LoVo (cell line): ENCODE measurements around the gene ZZZ3.
"Not testable (repeated sequence)": the region's sequence is repeated elsewhere in the genome, so short reads cannot be mapped to it uniquely, and the experiment has no call there.

ENCODE experiments used
- DNase-seq: peaks from one replicate; pipeline ENCODE4 v3.0.0-alpha.2; 2016; ENCODE audit warnings: low spot score

Gene ZZZ3

GRCh38 chr1:77682460-77683159 lies at the start of gene ZZZ3:
Gene ZZZ3 (minus strand): TSS chr1:77682658. CDS start chr1:77633354, 49,304 bp downstream.
- DNase-seq, result peak; percentile 92

GRCh38 chr1:77732090-77732489 lies 49.6 kb upstream of the ZZZ3 start:
- DNase-seq, result no peak

GRCh38 chr1:77725706-77726105 lies 43.2 kb upstream of the ZZZ3 start:
- DNase-seq, result no peak

DNA sequence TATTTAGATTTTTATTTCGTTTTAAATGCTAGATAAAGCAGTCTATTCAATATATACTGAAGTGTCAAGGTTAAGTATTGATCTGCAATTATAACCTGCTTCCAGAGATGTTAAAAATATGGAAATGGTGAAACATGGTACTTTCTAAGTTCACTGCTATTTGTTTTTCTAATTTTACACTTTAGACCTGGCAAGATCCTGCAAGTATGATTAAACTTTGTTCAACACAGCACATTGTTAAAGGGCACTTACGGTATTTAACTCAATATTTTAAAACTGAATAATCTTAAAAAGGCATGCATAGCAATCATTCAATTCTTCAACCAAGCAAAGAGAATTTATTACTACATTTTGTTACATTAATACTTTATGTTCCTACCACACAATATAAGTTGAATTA lies 35.7 kb upstream of the ZZZ3 start:
- no peak for DNase-seq

- DNase-seq, result no peak
Measured at GRCh38 chr1:77716065-77716464, 33.6 kb upstream of the ZZZ3 start.

- DNase-seq, result no peak
Measured at GRCh38 chr1:77709727-77710126, 27.3 kb upstream of the ZZZ3 start.

GRCh38 chr1:77706321-77706720 lies 23.9 kb upstream of the ZZZ3 start:
- DNase-seq, result no peak

DNA sequence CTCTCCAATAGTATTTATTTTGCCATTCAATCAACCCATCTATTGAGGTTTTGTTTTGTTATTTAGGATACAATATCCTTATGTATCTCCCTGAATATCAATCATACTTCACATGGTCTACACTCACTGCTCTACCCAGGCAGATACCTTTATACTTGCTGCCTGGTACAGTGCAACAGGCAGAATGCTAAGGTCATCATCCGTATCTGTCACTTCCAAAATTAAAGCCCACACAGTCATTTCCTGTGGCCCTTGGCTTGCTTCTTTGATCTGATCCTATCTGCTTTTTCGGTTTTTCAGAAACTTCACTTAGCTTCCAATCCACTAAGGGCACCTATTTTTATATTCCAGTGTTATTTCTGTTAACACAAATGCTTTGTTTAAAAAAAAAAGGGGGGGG lies 22.3 kb upstream of the ZZZ3 start:
- DNase-seq, result no peak

DNA sequence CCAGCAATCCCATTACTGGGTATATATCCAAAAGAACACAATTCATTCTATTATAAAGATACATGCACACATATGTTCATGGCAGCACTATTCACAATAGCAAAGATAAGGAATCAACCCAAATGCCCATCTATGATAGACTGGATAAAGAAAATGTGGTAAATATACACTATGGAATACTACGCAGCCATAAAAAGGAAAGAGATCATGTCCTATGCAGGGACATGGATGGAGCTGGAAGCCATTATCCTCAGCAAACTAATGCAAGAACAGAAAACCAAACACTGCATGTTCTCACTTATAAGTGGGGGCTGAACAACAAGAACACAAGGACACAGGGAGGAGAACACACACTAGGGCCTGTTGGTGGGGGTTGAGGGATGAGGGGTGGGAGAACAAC lies 17.2 kb upstream of the ZZZ3 start:
- not testable (repeated sequence) for DNase-seq

DNA sequence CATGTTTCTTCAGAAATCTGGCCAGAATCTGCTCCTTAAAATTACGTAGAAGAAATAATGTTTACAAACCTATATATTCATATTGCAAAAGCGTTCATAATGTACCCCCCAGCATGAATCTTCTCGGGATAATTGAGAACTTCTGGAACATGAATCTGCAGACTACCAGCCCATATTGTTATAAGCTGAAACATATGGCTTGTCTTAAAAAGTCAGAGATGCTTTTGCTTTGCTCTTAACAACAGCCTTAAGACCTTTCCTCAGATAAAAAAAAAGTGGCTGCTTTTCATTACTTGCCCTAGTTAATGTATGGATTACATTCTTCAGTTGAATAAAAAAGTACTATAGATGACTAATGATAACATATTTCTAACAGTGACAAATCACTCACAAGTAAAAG lies 15.0 kb upstream of the ZZZ3 start:
- no peak for DNase-seq

- no peak for DNase-seq
Measured at GRCh38 chr1:77688939-77689338, 6.5 kb upstream of the ZZZ3 start.

DNA sequence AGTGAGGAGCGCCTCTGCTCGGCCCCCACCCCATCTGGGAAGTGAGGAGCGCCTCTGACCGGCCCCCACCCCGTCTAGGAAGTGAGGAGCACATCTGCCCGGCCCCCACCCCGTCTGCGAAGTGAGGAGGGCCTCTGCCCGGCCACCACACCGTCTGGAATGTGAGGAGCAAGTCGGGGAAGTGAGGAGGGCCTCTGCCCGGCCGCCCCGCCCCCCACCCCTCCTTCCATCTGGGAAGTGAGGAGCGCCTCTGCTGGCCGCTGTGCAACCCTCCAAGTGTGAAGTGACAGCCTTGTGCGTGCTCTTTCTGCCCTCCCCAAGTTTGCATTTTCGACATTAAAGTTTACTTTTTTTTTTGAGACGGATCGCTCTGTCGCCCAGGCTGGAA lies 5.1 kb upstream of the ZZZ3 start:
- DNase-seq, result no peak

GRCh38 chr1:77686796-77687518 lies 4.5 kb upstream of the ZZZ3 start:
- no peak for DNase-seq

GRCh38 chr1:77683160-77684148 lies 996 bp upstream of the ZZZ3 start:
- DNase-seq, result peak; percentile 93

DNA sequence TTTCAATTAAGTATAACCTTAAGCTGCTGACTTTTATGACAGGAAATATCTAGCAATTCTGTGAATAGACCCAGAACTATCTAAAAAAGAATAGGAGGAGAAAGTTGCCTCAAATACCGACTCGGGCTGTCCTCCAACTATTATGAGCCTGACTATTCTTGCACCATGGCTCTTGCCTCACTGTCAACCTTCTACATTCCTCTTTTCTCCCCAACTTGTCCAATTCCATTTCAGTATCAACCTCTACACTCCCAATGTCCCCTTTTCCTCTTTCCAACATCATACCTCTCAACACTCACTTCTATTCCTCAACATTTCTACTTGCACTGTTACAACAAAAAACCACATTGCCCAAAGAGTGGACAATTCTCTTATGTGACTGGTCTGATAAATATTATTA lies 2.3 kb downstream of the ZZZ3 start:
- DNase-seq, result no peak

GRCh38 chr1:77678660-77679610 lies 3.5 kb downstream of the ZZZ3 start:
- no peak for DNase-seq

DNA sequence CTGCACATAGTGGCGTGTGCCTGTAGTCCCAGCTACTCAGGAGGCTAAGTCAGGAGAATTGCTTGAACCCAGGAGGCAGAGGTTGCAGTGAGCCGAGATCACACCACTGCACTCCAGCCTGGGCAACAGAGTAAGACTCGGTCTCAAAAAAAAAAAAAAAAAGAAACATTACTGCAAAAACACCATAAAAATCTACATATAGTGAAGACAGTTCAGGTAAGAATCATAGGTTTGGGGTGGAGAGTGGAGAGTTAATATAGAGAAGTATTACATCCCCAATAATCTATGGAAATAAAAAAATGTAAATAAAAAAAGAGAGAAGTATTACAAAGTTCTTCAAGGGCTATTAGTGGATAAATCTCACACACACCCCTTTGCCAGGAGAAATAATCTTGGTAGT lies 7.7 kb downstream of the ZZZ3 start:
- not testable (repeated sequence) for DNase-seq

GRCh38 chr1:77673716-77674355 lies 8.6 kb downstream of the ZZZ3 start:
- no peak for DNase-seq

DNA sequence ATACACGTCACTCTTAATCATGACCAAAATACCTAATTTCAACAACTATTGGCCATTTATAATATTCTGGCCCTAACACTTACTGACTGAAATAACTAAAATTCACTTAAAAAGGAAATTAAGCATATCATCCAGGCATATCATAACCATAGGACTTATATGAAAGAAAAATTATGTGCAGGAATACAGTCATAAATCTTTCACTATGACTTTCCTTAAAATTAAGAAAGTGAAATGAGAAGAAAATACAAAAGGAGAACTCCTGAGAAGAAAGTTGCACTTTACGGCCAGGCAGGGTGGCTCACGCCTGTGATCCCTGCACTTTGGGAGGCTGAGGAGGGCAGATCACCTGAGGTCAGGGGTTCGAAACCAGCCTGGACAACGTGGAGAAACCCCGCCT lies 9.4 kb downstream of the ZZZ3 start:
- DNase-seq, result no peak

- DNase-seq, result no peak
Measured at GRCh38 chr1:77672374-77672773, 10.1 kb downstream of the ZZZ3 start.

- DNase-seq, result no peak
Measured at GRCh38 chr1:77671836-77672235, 10.6 kb downstream of the ZZZ3 start.
